ENCODE measurements around the gene STARD13.

DNA sequence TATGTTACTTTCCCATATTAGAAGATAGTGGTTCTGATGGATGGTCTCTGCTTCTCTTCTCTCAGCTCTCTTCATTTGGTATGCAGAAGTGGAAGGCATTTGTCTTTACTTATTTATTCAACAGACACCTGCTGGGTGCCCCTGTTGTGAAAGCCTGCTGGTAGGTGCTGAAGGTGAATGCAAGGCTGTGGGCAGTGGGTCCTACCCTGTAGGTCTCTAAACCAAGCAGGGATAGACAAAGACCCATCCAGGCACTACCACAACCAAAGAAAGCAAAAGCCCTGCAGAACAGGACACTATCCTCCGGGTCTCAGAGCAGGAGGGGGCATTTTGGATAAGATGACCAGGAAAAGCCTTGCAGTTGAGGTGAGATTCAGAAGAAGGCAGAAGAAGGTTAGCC is 106.1 kb downstream of the STARD13 start:
- TF ChIP-seq POLR2A (IDR thresholded peaks at IDR 0.05) (no peak), POLR2AphosphoS5 (IDR thresholded peaks at IDR 0.05) (no peak)
